Lung (tissue), 12 donors: ENCODE measurements around the gene CEP43. TPM values are rescaled to one million over a fixed set of nuclear protein-coding genes. Genes with fewer than 3 reads are reported as not detected.
"Not testable (repeated sequence)": the region's sequence is repeated elsewhere in the genome, so short reads cannot be mapped to it uniquely, and the experiment has no call there.

Experiments used
- ATAC-seq: fragments of 200-7000 bp; cut with Tn5 transposase; one replicate; pipeline ENCODE4 v1.9.1; 2020; ENCODE audit warnings: moderate number of reproducible peaks; ENCODE audit not compliant: insufficient read depth, low FRiP score
- DNase-seq, 3 donors: peaks; one replicate each; pipeline ENCODE4 v3.0.0-alpha.2; 2013 to 2017
- H3K27ac ChIP-seq, 2 donors: one replicate each; pipeline ENCODE4 v1.5.1; 2013; ENCODE audit warnings: mild to moderate bottlenecking in 2 of 2, moderate library complexity in 2 of 2, control low read depth in 1 of 2, inconsistent platforms in 1 of 2, low read depth in 1 of 2, low read length in 1 of 2
- H3K27me3 ChIP-seq, 3 donors: one replicate each; pipeline ENCODE4 v1.5.1; 2013; ENCODE audit warnings: low read length in 2 of 3; ENCODE audit not compliant: control insufficient read depth in 3 of 3, insufficient read depth in 3 of 3
- H3K36me3 ChIP-seq, 4 donors: one replicate each; pipeline ENCODE4 v1.5.1; 2013; ENCODE audit warnings: low read length in 4 of 4, mild to moderate bottlenecking in 1 of 4, moderate library complexity in 1 of 4; ENCODE audit not compliant: control insufficient read depth in 4 of 4, insufficient read depth in 4 of 4
- H3K4me1 ChIP-seq, 5 donors: one replicate each; pipeline ENCODE4 v1.5.1; 2013; ENCODE audit warnings: low read length in 5 of 5, mild to moderate bottlenecking in 2 of 5, moderate library complexity in 1 of 5; ENCODE audit not compliant: control insufficient read depth in 5 of 5, insufficient read depth in 5 of 5
- H3K4me3 ChIP-seq: one replicate; pipeline ENCODE4 v1.5.1; 2013; ENCODE audit warnings: mild to moderate bottlenecking, control low read depth, moderate library complexity
- H3K9ac ChIP-seq, 2 donors: one replicate each; pipeline ENCODE4 v1.5.1; 2013; ENCODE audit warnings: low read length in 2 of 2, control low read depth in 1 of 2; ENCODE audit not compliant: insufficient read depth in 1 of 2
- H3K9me3 ChIP-seq, 4 donors: one replicate each; pipeline ENCODE4 v1.5.1; 2013; ENCODE audit warnings: low read length in 3 of 4, mild to moderate bottlenecking in 1 of 4, moderate library complexity in 1 of 4; ENCODE audit not compliant: control insufficient read depth in 4 of 4, insufficient read depth in 3 of 4
- CTCF ChIP-seq: IDR thresholded peaks from 2 replicates; pipeline ENCODE4 v1.5.1; 2012; ENCODE audit warnings: mild to moderate bottlenecking; ENCODE audit errors: control extremely low read depth, extremely low read depth
- WGBS, 2 donors: extraction: QIAGEN DNeasy Blood & Tissue Kit; methylation state at CpG; one replicate each; pipeline ENCODE4 v1.1.7; 2013; 5-methylcytosine and 5-hydroxymethylcytosine counted together
- polyA plus RNA-seq, 2 donors: library from polyadenylated mRNA; stranded (reverse); fragments of 200-250 nt; gene quantifications; one replicate each; pipeline ENCODE4 v1.2.1, GENCODE V29; 2013
- total RNA-seq, 2 donors: library from RNA; depleted of rRNA in 1 of 2; stranded (reverse); fragments of >200 nt in 1 of 2; gene quantifications; one replicate each; pipeline ENCODE4 v1.2.1, GENCODE V29; 2014 to 2021
- donor health status: control.
- donor health status: control.
- donor health status: Bipolar disorder and iron deficiency.
- donor health status: healthy.
- donor health status: DM: yes; HTN: yes; CAD: no.

Gene CEP43
- total and polyA plus RNA-seq, 4 donors, result 6.6 to 43.2 (median 10.3) TPM

- peak; percentile 49 for TF ChIP-seq CTCF
- Histone ChIP-seq H3K4me1 (peaks cover 0 to 12% (median 0%) of the 10 kb centered on the region in 5 donors), H3K27ac (peak overlapping the region in 1 of 2 donors; percentile 88)
- ATAC-seq (peak; percentile 43), DNase-seq (peak in 2 of 3 donors; percentile 24 to 32)
- H3K4me3 ChIP-seq, H3K9ac ChIP-seq, H3K27me3 ChIP-seq, H3K36me3 ChIP-seq, H3K9me3 ChIP-seq: not testable (repeated sequence)
- WGBS, 2 donors, result 64 to 79% methylated on average over 17 of the region's 17 CpGs
Observed at GRCh38 chr6:166950892-166951669, 48.1 kb upstream of the CEP43 start.

- Histone ChIP-seq H3K27me3 (no peaks in the 10 kb centered on the region), H3K36me3 (peaks cover 0 to 5% (median 4%) of the 10 kb centered on the region in 4 donors), H3K4me1 (peaks cover 0 to 12% (median 0%) of the 10 kb centered on the region in 5 donors), H3K4me3 (no peak overlapping the region), H3K9ac (no peak overlapping the region), H3K9me3 (no peaks in the 10 kb centered on the region), H3K27ac (no peak overlapping the region)
- ATAC-seq (no peak), DNase-seq (no peak)
- WGBS, 2 donors, result 81 to 89% methylated on average over 3 of the region's 3 CpGs
- TF ChIP-seq CTCF, result no peak
Observed at GRCh38 chr6:166951670-166952060, 47.5 kb upstream of the CEP43 start.

- H3K9me3 ChIP-seq, result no peaks in the 10 kb centered on the region
- no peak for TF ChIP-seq CTCF
- no peak overlapping the region for H3K27ac ChIP-seq
- WGBS, 2 donors, result 87 to 89% methylated on average over 12 of the region's 12 CpGs
- DNase-seq (no peak), ATAC-seq (no peak)
- peaks cover 0 to 12% (median 0%) of the 10 kb centered on the region in 5 donors for H3K4me1 ChIP-seq
- no peak overlapping the region for H3K4me3 ChIP-seq
- no peak overlapping the region for H3K9ac ChIP-seq
- H3K27me3 ChIP-seq, result no peaks in the 10 kb centered on the region
- H3K36me3 ChIP-seq, result peaks cover 0 to 5% (median 4%) of the 10 kb centered on the region in 4 donors
Observed at GRCh38 chr6:166952121-166952520, 47.1 kb upstream of the CEP43 start.
